IPS DF 4.7 (cell line): ENCODE measurements around the gene ARMH2.

Experiments
- DNase-seq: peaks from one replicate; pipeline ENCODE4 v3.0.0-alpha.2; 2013; ENCODE audit warnings: low spot score; ENCODE audit errors: extremely low read depth

Gene ARMH2

DNA sequence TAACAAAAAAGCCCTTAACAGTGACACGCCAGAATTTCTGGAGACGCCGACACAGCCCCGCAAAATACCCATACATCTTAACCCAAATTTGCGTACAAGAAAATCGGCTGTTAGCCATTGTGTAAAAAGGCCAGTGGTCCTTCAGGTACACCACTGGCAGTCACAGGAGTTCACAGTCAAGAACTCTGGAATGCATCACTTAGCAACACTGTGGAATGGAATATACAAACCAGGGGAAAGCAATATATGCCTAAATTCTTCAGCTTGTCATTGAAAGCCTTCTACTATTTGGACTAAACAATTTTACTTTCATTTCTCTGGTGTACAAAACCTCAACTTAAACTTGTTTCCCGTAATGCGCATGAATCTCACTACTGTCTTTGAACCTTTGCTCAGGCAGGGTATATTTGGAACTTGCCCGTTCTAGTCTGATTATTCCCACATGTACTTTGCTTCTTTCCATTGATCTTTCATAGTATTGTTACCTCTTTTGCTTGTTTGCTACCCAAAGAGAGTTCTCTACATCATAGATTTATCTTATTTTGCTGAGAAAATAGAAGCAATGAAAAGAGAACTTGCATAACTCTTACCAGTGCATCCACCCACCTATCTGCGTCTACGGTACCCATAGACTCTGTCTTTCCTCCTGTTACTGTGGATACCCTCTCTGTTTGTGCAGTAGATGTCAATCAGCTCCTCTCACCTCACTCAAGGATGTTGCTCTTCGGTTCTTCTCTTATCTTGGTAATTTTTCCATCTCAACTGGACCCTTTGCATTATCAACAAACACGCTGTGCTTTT is at the start of gene ARMH2:
Gene ARMH2, minus strand, starts transcription at position 178 of the 801 bp plus-strand sequence. Its CDS starts 60 bp downstream, at position 118.
- no peak for DNase-seq

DNA sequence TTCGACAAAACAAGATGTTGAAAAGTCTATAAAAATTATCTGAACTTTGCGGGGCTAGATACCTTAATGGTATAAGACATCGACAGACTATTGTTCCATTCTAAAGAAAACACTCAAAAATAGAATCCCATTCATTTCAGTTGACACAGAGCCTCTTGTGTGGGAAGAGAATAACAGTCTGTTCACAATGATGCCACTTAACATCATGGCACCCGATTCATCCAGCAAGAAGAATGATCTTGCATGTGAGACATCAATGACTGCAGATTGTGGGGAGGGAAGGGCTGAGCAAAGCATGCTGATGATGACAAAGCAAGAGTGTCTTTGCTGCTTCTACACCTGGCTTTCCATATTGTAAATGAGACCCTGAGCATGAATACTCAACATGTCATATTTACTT is 49.7 kb upstream of the ARMH2 start:
- no peak for DNase-seq

DNA sequence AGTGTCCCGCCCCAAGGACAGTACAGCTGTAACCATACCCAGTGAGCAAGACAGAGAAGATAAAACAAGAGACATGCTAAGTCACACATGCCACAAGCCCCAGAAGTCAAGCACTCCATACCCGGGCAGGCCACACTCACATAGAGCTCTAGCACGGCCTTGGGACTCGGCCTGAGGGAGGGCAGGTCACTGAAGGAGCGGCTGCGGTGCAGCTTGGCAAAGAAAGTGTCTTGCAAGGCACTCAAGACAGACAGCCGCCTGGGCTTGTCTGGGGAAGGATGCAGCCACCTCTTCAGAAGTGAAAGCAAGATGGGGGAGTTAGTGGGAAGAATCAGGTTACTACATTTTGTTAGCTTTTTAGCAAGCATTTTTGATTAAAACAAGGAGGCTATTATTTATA is 48.7 kb upstream of the ARMH2 start:
- DNase-seq: no peak

DNA sequence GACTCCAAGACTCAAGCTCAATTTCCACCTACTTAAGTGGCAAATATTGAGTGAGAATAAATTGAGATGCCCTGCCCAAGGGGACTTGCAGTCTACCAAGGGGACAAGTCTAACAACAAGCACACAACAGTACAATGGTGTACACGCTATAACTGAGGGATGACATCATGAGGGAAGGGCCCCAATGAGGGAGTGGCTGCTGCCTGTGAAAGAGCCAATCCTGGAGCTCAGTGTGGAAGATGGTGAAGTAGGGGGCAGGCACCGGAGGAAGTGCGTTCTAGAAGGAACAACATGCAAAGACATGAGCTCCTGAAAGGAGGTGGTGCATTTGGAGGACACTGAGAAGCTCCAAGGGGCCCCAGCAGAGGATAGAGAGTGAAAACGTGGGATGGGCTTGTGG is 46.9 kb upstream of the ARMH2 start:
- DNase-seq: no peak

DNA sequence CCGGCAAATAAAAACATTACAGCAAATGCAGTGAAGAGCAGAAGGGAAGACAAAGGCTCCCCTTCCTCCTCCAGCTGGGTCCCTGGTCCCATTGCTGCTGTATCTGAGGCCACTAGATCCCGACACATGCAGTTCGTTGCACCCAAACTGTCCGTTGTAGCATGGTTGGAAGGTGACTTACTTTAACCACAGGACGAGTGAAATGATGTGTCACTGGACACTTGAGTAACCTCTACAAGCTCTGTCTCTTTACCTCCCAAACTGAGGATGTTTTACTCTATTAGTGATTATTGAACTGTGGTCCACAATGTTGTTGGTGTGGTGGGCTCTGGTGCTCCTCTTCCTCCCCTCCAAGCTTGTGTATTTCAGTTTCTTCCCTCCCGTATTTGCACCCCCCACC is 46.2 kb upstream of the ARMH2 start:
- DNase-seq: no peak

DNA sequence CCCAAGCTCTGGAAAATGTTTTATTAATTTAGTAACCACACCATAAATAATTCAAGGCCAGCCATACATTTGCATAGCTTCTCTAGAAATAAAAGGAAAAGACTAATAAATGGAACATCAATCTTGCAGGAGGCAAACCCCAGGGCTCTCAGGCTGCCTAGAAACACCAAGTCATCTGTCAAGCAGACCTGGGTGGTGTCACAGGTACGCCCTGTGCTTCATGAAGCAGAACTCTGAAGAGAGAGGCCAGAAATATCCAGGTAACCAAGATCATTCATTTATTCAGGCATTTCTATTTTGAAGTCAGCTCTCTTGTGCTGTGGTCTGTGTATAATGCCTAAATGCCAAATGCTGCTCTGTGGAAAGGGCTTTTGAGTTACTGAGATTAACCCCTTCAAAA is 45.3 kb upstream of the ARMH2 start:
- DNase-seq: no peak

DNA sequence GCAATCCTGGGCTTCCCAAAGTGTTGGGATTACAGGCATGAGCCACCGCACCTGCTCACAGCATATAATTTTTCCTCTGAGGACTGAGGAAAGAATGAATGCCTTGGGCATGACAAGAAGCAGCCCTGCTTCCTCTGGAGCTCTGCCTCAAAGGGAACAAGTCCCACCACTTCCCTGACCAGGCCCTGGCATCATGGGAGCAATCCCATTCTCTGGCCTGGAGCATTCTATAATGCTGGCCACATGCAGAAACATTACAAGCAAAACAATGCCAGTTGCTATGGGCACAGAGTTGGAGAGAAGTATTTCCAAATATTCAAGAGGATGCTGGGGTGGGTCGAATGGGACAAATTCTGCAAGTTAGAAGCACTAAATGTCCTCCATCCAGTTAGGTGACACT is 41.5 kb upstream of the ARMH2 start:
- no peak for DNase-seq

DNA sequence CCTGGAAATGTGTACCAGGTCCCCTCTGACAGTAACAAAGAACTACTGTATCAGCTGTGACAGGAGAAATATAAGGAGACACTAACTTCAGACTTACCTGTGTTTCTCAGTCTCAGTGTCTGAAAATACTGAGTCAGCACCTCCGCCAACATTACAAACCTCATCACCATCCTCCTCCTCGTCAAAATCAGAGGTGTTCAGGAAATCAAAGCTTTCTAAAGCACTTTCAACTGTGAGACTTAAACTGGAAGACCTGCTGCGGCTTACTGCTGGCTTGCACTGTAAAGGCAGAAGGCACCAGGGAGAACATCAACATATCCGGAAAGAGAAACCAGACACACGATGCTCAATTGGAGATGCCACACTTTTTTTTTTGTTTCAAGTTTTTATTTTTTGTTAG is 40.3 kb upstream of the ARMH2 start:
- DNase-seq: no peak

DNA sequence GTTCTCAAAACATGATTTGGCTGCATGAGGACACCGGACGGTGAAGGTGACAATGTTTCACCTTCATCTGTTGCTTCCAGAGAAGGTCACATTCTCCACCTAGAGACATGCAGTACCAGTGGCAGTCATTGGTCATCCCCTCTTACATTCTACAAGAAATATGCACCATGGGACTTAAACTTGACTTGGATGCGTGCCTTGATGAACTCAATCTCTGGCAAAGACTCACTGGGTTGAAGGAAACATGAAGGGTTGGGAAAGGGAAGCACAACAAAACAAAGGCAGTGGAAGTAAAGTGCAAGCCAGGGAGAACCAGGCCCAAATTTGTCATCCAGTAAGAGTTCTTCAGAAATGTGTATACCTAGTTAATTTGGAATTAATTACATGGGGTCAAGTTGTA is 39.4 kb upstream of the ARMH2 start:
- no peak for DNase-seq

DNA sequence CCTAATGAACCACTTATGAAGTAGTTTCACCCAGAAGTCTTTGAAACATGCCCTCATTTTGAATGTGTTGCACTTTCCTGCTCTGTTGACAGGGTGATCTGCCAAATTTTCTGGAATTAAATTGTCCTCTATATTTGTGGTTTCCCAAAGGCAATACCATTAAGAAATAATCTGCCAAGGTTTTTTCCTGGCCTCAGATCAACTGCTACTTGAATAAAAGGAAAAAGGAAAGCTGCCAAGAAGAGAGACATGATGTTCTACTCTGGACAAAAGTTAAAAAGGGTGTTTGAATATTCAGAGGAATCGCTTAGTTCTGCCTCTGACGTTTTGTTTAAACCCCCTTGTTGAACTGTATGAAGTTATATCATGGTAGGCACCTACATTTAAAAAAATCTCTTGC is 37.4 kb upstream of the ARMH2 start:
- DNase-seq: no peak

DNA sequence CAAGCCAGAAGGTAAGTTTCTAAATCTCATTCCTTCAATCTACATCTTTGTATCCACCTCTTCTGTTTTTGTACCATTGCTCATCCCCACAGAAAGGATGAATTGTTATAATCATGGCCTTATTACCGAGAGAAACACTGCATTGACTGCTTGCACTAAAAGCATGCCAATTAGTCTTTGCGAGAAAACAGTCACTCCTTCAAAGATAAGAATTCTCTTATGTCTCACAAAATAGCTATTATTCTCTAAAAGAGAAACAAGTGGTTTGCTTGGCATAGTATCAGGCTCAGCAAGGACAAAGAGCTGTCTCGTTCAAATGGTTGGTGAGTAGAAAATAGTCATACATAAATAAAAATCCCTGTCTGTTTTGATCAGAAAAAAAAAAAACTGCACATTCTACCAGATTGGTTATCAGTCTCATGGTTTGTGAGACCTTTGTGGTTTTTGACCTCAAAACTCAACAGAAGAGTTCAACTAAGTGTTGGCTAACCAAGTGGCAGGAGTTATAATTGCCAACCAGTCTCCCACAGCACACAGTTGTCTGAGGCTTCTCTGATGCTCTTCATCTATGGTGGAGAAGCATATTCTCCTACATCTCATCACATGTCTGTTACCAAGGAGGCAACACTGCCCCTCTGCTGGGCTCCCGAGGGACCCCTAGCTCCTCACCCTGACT is 35.1 kb upstream of the ARMH2 start:
- no peak for DNase-seq

DNA sequence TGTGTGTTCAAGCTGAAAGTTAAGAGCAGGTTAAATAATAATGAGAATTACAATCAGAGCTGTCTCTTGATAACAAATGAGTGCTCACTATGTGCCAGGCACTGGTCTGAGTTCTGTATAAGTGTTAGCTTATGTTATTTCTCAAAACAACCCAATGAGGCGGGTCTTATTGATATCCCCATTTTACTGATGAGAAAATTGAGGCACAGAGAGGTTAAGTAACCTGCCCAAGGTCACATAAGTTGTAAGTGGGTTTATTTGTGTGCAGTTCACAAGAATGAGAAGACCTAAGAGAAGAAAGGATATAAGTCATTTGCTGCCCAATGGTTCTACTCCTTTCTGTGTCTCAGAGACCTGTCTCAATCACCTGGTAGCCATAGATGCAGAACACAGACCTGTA is 34.1 kb upstream of the ARMH2 start:
- no peak for DNase-seq

DNA sequence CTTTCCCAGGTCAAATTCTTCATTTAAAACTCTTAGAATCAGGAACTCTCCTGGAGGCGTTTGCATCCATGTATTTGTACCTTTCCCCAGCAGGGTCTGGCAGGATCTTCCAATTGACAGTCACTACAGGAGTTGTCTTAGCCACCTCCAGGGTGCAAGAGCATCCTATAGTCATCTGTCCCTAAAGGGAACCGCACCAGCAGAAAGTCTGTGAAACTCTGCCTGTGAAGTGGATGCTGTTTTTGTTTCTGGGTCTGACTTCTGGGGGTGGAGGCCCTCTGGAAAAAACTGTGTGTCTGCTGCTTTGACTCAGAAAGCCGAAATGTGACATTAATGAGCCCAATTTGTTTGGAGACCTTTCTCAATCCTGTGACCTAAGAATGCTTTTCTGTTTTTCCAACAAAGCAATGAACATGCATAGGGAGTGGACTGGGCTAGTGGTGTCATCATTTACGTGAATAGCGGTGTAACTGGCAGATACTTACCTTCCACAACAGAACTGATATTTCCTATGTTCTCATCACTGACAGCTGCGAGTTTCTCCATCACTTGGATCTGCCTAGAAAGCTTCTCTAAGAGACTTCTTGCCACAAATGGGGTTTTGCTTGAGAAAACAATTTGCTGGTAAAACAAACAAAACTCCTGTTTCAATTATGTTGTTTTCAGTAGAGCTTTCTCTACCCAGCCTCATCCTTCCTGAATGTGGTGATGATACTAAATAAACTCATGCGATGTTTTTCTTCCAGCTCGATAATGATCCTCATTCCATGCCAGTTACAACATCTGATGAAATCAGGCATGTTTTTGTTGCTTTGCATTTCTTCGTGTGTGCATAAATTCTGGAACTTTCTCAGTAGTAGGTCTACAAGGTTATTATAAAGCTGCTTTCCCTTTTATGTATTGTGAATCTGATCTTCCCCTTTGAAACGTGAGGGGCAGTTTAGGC is 33.3 kb upstream of the ARMH2 start:
- DNase-seq: no peak

DNA sequence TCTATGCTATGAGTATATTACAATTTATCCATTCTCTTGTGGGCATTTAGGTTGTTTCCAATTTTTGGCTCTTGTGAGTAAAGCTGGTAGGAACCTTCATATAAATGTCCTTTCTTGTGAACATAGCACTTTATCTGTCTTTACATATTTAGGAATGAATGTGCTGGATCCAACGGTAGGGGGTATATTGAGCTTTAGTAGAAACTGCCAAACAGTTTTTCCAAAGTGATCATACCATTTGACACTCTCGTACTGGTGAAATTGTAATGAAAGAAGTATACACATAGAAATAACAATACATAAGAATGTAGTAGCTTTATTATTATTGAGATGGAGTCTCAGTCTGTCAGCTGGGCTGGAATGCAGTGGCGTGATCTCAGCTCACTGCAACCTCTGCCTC is 30.9 kb upstream of the ARMH2 start:
- DNase-seq: no peak

DNA sequence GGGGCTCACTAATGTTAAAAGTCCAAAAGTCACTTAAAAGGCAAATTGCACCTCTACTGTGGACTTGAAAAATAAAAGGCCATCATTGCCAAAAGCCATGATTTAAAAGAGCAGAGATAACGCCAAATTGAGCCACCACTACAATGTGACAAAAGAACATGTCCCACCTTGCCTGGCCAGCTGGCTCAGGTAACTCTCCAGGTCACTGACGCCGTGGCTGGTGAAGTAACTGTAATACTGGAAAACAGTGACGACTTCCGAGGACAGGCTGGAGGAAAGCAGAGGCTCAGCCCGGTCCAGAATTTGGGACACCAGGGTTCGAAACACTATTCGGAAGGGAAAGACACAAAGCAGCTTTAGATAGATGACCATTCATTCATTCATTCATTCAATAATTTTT is 29.3 kb upstream of the ARMH2 start:
- DNase-seq: no peak

DNA sequence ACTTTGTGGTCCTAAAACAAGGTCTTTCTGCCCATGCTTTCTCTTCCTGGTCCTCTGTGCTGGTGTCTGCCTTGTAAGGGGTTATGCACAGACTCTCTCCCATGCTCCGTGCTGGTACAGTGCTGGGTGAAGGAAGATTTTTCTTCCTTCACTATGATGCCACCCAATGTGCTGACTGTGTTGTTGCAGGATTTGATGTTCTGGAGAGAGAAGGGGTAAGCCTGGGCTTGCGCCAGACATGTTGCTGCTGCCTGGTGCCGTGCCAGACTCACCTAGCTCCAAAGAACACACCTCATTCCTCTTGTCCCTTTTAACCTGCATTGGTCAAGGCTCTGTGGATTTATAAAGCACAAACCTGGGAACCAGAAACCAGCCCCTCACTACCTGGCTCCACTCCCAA is 28.4 kb upstream of the ARMH2 start:
- DNase-seq: no peak

DNA sequence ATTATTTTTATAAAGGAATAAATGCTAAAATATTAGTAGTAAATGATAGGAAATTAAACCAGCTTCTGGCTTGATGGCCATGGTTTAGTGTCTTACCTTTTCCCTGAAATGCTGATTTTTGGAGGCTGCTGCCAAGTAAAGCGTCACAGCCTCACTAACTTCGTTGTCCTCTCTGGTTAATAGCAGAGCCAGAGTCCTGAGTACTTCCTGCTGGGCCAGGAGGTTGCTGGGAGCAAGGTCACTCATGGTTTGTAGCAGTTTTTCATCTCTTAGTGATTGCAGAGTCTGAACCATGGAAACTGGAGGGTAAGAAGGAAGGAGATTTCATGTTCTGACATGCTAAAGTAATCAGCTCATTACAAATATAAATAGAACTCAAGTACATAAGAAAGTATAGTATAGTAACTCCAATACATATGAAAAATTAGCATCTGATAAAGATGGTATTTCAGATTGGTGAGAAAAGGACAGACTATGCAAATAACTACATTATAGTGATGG is 26.5 kb upstream of the ARMH2 start:
- no peak for DNase-seq

DNA sequence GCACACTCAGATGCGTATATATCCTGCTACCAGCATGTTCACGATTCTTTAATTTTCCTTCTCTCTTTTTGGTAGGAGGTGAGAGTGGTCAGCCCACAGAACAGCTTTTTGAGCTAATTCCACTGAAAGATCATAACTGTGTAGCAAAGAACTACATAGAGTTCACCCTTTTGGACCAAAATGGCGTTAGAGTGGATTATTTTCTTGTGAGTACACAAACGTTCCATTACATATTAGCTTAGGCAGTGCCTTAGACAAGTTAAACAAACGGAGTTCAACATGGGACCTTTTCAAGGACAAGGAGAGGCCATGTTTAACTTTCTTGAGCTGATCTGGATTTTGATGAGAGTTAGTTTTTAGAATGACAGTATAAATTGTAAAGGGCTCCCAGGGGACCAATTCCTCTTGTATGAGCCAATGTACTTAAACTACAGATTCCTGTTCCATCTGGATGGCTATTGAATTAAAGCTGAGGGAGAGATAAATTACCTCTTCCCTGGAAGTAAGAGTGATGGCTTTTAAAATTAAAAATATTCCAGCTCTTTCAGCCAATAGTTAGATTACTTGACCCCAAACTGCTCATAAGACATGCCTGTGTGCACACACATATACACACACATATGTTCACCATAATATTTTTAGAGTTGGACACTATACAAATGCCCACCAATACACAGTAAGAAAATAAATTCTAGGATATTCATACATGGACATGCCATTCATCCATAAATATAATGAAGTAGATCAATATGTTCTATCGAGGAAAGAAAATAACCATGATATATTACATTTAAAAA is 25.6 kb upstream of the ARMH2 start:
- no peak for DNase-seq

DNA sequence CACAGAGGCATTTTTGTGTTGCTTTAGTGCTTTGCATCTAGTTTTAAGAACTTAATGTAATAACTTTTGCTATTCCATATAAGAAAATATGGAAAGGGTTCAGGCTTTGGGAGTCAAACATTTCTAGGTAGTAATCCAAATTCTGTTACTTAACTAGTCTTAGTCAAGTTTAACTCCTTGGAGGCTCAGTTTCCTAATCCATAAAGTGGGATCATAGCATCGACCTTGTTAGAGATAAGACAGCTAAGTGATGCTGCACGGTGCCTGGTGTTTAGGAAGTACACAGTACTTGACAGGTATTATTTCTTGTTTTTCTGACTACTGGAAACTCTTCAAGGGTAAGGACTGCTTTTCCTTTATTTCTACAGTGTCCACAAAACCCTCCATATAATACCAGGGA is 24.5 kb upstream of the ARMH2 start:
- no peak for DNase-seq

DNA sequence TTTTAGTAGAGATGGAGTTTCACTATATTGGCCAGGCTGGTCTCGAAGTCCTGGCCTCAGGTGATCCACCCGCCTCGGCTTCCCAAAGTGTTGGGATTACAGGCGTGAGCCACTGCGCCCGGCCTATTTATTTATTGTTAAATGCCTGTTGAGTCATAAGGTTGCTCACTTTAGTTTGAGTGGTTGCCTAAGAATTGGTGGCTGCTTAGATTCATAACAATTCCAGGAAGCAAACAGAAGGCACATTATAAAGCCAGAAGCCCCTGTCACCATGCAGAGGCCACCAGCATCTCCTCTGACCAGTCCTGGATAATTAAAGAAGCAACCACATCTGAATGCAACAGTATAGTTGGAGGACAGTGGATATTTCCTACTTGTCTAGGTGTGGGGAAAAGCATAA is 24.0 kb upstream of the ARMH2 start:
- DNase-seq: no peak

DNA sequence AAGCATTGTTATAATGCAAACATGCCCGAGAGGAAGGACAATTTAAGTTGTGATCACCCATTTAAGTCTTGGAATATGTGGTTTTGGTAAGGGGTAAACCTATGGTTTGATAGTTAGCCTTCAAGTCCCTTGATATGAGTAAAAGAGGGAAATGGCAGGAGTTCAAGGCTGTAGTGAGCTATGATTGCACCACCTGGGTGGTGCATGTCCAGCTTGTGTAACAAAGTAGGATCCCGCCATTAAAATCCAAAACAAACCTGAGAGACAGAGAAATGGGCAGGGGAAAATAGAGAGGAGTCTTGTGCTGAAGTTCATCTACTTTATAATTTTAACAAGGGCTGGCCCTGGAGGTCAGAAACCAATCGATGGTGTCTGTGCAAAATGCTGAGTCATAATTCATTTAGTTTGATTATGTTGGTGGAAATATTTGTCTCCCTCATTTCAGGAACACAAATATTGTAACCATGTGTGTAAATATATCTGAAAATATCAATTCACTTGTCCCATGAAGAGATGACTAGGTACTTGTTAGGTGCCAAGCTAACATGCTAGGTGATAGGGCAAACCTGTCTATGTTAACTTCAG is 23.2 kb upstream of the ARMH2 start:
- no peak for DNase-seq
